Astrocyte of the spinal cord (primary cell): ENCODE measurements around the gene STARD13.

ENCODE experiments used
- DNase-seq: peaks from one replicate; pipeline ENCODE4 v3.0.0; 2011; ENCODE audit warnings: low read depth, low spot score
- H3K4me3 ChIP-seq: 2 replicates; pipeline ENCODE4 v1.5.1; 2011; ENCODE audit warnings: low read depth, mild to moderate bottlenecking, low read length, moderate library complexity
- in situ Hi-C: cut with HindIII; loops from 2 replicates; pipeline ENCODE4 v1.10.0; 2017; ENCODE audit warnings: low sequenced_read_pairs
- TF ChIP-seq, protein P1 (sequence below): IDR thresholded peaks from 2 replicates; pipeline ENCODE4 v1.5.1; 2012; ENCODE audit warnings: low read depth, mild to moderate bottlenecking, low read length, inconsistent platforms

Gene STARD13

GRCh38 chr13:33188093-33188882 lies 97.3 kb downstream of the STARD13 start:
- in situ Hi-C loops, result no loop called here
- TF ChIP-seq, protein P1, sequence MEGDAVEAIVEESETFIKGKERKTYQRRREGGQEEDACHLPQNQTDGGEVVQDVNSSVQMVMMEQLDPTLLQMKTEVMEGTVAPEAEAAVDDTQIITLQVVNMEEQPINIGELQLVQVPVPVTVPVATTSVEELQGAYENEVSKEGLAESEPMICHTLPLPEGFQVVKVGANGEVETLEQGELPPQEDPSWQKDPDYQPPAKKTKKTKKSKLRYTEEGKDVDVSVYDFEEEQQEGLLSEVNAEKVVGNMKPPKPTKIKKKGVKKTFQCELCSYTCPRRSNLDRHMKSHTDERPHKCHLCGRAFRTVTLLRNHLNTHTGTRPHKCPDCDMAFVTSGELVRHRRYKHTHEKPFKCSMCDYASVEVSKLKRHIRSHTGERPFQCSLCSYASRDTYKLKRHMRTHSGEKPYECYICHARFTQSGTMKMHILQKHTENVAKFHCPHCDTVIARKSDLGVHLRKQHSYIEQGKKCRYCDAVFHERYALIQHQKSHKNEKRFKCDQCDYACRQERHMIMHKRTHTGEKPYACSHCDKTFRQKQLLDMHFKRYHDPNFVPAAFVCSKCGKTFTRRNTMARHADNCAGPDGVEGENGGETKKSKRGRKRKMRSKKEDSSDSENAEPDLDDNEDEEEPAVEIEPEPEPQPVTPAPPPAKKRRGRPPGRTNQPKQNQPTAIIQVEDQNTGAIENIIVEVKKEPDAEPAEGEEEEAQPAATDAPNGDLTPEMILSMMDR, result no peak

DNA sequence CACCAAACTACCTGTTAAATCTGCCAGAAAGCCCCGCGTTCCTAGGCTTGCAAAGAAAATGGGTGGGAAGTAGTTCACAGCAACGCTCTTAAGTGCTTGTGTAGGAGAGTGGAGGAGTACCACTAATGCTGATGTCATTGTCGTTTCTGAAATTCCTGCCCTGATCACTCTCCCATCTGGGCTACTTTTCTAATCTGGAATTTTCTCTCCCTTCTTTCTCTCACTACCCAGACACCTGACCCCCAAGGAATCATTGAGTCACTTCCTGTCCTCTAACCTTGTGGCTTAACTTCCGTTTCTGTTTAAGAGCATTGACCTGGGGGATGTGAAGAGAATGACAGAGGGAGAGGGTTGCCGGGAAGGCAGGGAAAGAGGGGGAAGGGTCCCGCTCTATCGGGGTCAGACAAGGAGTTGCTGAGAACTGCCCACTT lies 98.7 kb downstream of the STARD13 start:
- in situ Hi-C loops, result no loop called here
- TF ChIP-seq, protein P1, result no peak
- H3K4me3 ChIP-seq, result no peak overlapping the region
- DNase-seq, result peak; percentile 76

More at GRCh38 chr13:33188093-33188882, 97.3 kb downstream of the STARD13 start:
- H3K4me3 ChIP-seq, result no peak overlapping the region
- peak; percentile 74 for DNase-seq

GRCh38 chr13:33185853-33186252 lies 99.7 kb downstream of the STARD13 start:
- in situ Hi-C loops, result no loop called here
- TF ChIP-seq, protein P1, result no peak
- H3K4me3 ChIP-seq, result no peak overlapping the region
- DNase-seq, result peak; percentile 48

DNA sequence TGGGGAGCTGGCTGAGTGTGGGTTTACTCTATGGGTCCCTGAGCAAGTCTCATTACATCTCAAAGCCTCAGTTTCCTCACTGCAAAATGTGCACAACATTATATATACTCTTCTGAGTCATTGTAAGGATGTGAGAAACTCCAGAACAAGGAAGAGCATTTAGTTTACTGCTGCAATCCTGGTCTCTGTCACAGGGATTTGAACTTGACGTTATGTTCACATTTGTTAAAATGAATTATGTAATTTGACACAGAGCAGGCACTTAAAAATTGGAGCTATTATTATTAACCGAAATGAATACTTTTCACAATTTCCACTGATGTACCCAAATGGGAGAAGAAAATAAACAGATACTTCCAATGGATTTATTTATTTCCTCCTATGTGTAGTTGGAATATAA lies 101.0 kb downstream of the STARD13 start:
- in situ Hi-C loops, result no loop called here
- TF ChIP-seq, protein P1, result no peak
- DNase-seq, result no peak
- H3K4me3 ChIP-seq, result no peak overlapping the region

- TF ChIP-seq, protein P1, result no peak
- in situ Hi-C loops, result no loop called here
These were observed 101.5 kb downstream of the STARD13 start for GRCh38 chr13:33184112-33184490.

GRCh38 chr13:33183431-33184111 lies 102.0 kb downstream of the STARD13 start:
- peak; percentile 87 for DNase-seq
- H3K4me3 ChIP-seq, result no peak overlapping the region
- TF ChIP-seq, protein P1, result no peak
- in situ Hi-C loops, result no loop called here

More at GRCh38 chr13:33184112-33184490, 101.5 kb downstream of the STARD13 start:
- no peak overlapping the region for H3K4me3 ChIP-seq
- DNase-seq, result peak; percentile 63
